Measurements from ENCODE around the gene HDAC5.
A peak's percentile ranks its signal among the peaks of the same experiment; 100 is the strongest.
"Not testable (repeated sequence)": the region's sequence is repeated elsewhere in the genome, so short reads cannot be mapped to it uniquely, and the experiment has no call there.

HDAC5 gene

GRCh38 chr17:44123356-44124117, at the start of gene HDAC5:
TSS of gene HDAC5 (minus strand) at chr17:44123641. CDS start at chr17:44117515, 6,126 bp downstream.
- peak; percentile 96 for DNase-seq

GRCh38 chr17:44171931-44172455, 48.6 kb upstream of the HDAC5 start:
- no peak for DNase-seq

GRCh38 chr17:44170499-44171201, 47.2 kb upstream of the HDAC5 start, which contains the start of gene ASB16:
TSS of gene ASB16 (plus strand) at chr17:44170704. CDS start at chr17:44170790, 86 bp downstream.
- no peak for DNase-seq

- no peak for DNase-seq
Measured at GRCh38 chr17:44170135-44170498, 46.7 kb upstream of the HDAC5 start.

GRCh38 chr17:44167181-44167861, 43.9 kb upstream of the HDAC5 start:
- no peak for DNase-seq

GRCh38 chr17:44164476-44164875, 41.0 kb upstream of the HDAC5 start:
- no peak for DNase-seq

GRCh38 chr17:44159519-44160210, 36.2 kb upstream of the HDAC5 start:
- no peak for DNase-seq

- DNase-seq = no peak
Measured at GRCh38 chr17:44155488-44155887, 32.0 kb upstream of the HDAC5 start.

GRCh38 chr17:44152875-44153274, 29.4 kb upstream of the HDAC5 start:
- DNase-seq = no peak

GRCh38 chr17:44149750-44150329, 26.4 kb upstream of the HDAC5 start:
- no peak for DNase-seq

- not testable (repeated sequence) for DNase-seq
Measured at GRCh38 chr17:44149066-44149465, 25.6 kb upstream of the HDAC5 start.

- DNase-seq = no peak
Measured at GRCh38 chr17:44147812-44148211, 24.4 kb upstream of the HDAC5 start.

GRCh38 chr17:44146375-44147346, 23.2 kb upstream of the HDAC5 start:
- DNase-seq = no peak

- DNase-seq = no peak
Measured at GRCh38 chr17:44144966-44145739, 21.7 kb upstream of the HDAC5 start.

GRCh38 chr17:44143921-44144320, 20.5 kb upstream of the HDAC5 start:
- DNase-seq = not testable (repeated sequence)

- no peak for DNase-seq
Measured at GRCh38 chr17:44137891-44138709, 14.7 kb upstream of the HDAC5 start.

GRCh38 chr17:44134752-44135568, 11.5 kb upstream of the HDAC5 start:
- no peak for DNase-seq

- no peak for DNase-seq
Measured at GRCh38 chr17:44133918-44134476, 10.6 kb upstream of the HDAC5 start.
